ENCODE measurements around the gene UVSSA. TPM values are rescaled to one million over a fixed set of nuclear protein-coding genes. Genes with fewer than 3 reads are reported as not detected.
A peak's percentile ranks its signal among the peaks of the same experiment; 100 is the strongest.

Gene UVSSA
- polyA plus RNA-seq, 1 experiment: 5.8 TPM

GRCh38 chr4:1307951-1308735 is 38.9 kb upstream of the UVSSA start:
- DNase-seq (ENCODE audit: low read depth): no peak
- POLR2A ChIA-PET: no interaction called here
- H3K4me3 ChIP-seq (ENCODE audit: low read depth, low read length): no peak overlapping the region
- H3K27me3 ChIP-seq (ENCODE audit: control insufficient read depth, insufficient read depth, low read length): no peaks in the 10 kb centered on the region
- H3K36me3 ChIP-seq (ENCODE audit: control insufficient read depth, insufficient read depth, low read length): peaks cover 7% of the 10 kb centered on the region
- TF ChIP-seq CTCF (IDR thresholded peaks at IDR 0.05; ENCODE audit: insufficient read depth, low read depth, low read length): no peak
- CTCF ChIA-PET: interaction anchor here (0.7 to 1.6 kb wide), 4 partner anchors 17 to 40 kb away, joined by 3 to 5 read pairs (median 4); partner anchors contain the start of gene UVSSA

GRCh38 chr4:1309261-1310010 is 37.6 kb upstream of the UVSSA start:
- Histone ChIP-seq H3K36me3 (ENCODE audit: control insufficient read depth, insufficient read depth, low read length) (peaks cover 13% of the 10 kb centered on the region), H3K27me3 (ENCODE audit: control insufficient read depth, insufficient read depth, low read length) (no peaks in the 10 kb centered on the region), H3K4me3 (ENCODE audit: low read depth, low read length) (peak overlapping the region; percentile 48)
- ChIA-PET CTCF (interaction anchor here (0.6 to 1.6 kb wide), 8 partner anchors 18 to 179 kb away, joined by 3 to 5 read pairs (median 3); partner anchors contain the start of gene UVSSA), POLR2A (interaction anchor here (1.2 kb wide), 1 partner anchor 18 kb away, joined by 8 read pairs; no protein-coding TSS in a partner anchor)
- TF ChIP-seq CTCF (IDR thresholded peaks at IDR 0.05; ENCODE audit: insufficient read depth, low read depth, low read length): no peak
- DNase-seq (ENCODE audit: low read depth): peak; percentile 85

GRCh38 chr4:1310031-1310795 is 36.8 kb upstream of the UVSSA start:
- Histone ChIP-seq H3K4me3 (ENCODE audit: low read depth, low read length) (peak overlapping the region; percentile 48), H3K27me3 (ENCODE audit: control insufficient read depth, insufficient read depth, low read length) (no peaks in the 10 kb centered on the region), H3K36me3 (ENCODE audit: control insufficient read depth, insufficient read depth, low read length) (peaks cover 18% of the 10 kb centered on the region)
- no peak for DNase-seq (ENCODE audit: low read depth)
- no peak for TF ChIP-seq CTCF (IDR thresholded peaks at IDR 0.05; ENCODE audit: insufficient read depth, low read depth, low read length)
- ChIA-PET CTCF (interaction anchor here (0.9 to 1.4 kb wide), 3 partner anchors 35 to 179 kb away, joined by 3 read pairs; no protein-coding TSS in a partner anchor), POLR2A (interaction anchor here (1.2 kb wide), 1 partner anchor 19 kb away, joined by 8 read pairs; no protein-coding TSS in a partner anchor)

GRCh38 chr4:1310796-1311631 is 36.0 kb upstream of the UVSSA start:
- no peak for TF ChIP-seq CTCF (IDR thresholded peaks at IDR 0.05; ENCODE audit: insufficient read depth, low read depth, low read length)
- ChIA-PET CTCF (interaction anchor here (0.9 to 1.4 kb wide), 2 partner anchors 61 to 180 kb away, joined by 3 read pairs; no protein-coding TSS in a partner anchor), POLR2A (no interaction called here)
- no peak for DNase-seq (ENCODE audit: low read depth)
- Histone ChIP-seq H3K4me3 (ENCODE audit: low read depth, low read length) (no peak overlapping the region), H3K27me3 (ENCODE audit: control insufficient read depth, insufficient read depth, low read length) (no peaks in the 10 kb centered on the region), H3K36me3 (ENCODE audit: control insufficient read depth, insufficient read depth, low read length) (peaks cover 20% of the 10 kb centered on the region)
